Chondrocyte (in vitro differentiated cells): ENCODE data around the gene IQCH. TPM values are rescaled to one million over a fixed set of nuclear protein-coding genes. Genes with fewer than 3 reads are reported as not detected.

Experiments
- DNase-seq: peaks from one replicate; pipeline ENCODE4 v3.0.0; 2021; ENCODE audit warnings: mixed read lengths, low spot score
- H3K27ac Mint-ChIP-seq: one replicate; pipeline ENCODE4 v1.8.0; 2021; ENCODE audit warnings: mild to moderate bottlenecking, moderate library complexity, mixed read lengths; ENCODE audit not compliant: unreplicated experiment
- H3K27me3 Mint-ChIP-seq: 2 replicates; pipeline ENCODE4 v1.8.0; 2021; ENCODE audit warnings: low read depth, mixed read lengths
- H3K36me3 Mint-ChIP-seq: 2 replicates; pipeline ENCODE4 v1.8.0; 2021; ENCODE audit warnings: low read depth, mixed read lengths
- H3K4me1 Mint-ChIP-seq: 2 replicates; pipeline ENCODE4 v1.8.0; 2021; ENCODE audit warnings: low read depth, mild to moderate bottlenecking, mixed read lengths
- H3K4me3 Mint-ChIP-seq: one replicate; pipeline ENCODE4 v1.8.0; 2021; ENCODE audit warnings: mild to moderate bottlenecking, moderate library complexity, mixed read lengths; ENCODE audit not compliant: unreplicated experiment
- H3K9me3 Mint-ChIP-seq: 2 replicates; pipeline ENCODE4 v1.8.0; 2021; ENCODE audit warnings: low read depth, mixed read lengths
- total RNA-seq: library from RNA; stranded (reverse); gene quantifications from 3 replicates; pipeline ENCODE4 v1.2.1, GENCODE V29; 2021
- TF ChIP-seq, protein P1 (sequence below): fragments of 200-600 bp; sonication (generic); IDR thresholded peaks from 2 replicates; pipeline ENCODE4 v1.5.0; 2021; ENCODE audit warnings: antibody characterized with exemption, mild to moderate bottlenecking, moderate library complexity

The IQCH gene
- total RNA-seq, 1 donor from 2014 or later, result 1.0 TPM

DNA sequence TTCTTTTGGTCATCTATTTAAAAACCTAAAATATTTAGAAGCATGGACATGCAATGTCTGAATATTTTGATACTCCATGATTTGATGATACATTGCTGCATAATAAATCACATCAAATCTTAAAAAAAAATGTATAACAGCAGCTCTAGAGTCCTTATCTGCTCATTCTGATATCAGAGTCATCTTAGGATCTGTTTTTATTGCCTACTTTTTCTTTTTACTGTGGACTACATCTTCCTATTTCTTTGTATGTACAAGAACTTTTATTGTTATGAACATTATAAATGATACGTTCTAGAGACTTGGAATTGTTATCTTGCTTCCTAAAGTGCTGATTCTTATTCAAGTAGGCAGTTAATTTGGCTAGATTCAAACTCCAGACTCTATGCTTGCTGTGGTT lies 72.7 kb downstream of the IQCH start:
- Mint-ChIP-seq H3K27ac (no peak overlapping the region), H3K4me3 (no peak overlapping the region), H3K4me1 (peaks cover 10% of the 10 kb centered on the region), H3K36me3 (peaks cover 2% of the 10 kb centered on the region), H3K27me3 (no peaks in the 10 kb centered on the region), H3K9me3 (peaks cover 5% of the 10 kb centered on the region)
- DNase-seq, result no peak
- TF ChIP-seq, protein P1, sequence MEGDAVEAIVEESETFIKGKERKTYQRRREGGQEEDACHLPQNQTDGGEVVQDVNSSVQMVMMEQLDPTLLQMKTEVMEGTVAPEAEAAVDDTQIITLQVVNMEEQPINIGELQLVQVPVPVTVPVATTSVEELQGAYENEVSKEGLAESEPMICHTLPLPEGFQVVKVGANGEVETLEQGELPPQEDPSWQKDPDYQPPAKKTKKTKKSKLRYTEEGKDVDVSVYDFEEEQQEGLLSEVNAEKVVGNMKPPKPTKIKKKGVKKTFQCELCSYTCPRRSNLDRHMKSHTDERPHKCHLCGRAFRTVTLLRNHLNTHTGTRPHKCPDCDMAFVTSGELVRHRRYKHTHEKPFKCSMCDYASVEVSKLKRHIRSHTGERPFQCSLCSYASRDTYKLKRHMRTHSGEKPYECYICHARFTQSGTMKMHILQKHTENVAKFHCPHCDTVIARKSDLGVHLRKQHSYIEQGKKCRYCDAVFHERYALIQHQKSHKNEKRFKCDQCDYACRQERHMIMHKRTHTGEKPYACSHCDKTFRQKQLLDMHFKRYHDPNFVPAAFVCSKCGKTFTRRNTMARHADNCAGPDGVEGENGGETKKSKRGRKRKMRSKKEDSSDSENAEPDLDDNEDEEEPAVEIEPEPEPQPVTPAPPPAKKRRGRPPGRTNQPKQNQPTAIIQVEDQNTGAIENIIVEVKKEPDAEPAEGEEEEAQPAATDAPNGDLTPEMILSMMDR, result no peak

DNA sequence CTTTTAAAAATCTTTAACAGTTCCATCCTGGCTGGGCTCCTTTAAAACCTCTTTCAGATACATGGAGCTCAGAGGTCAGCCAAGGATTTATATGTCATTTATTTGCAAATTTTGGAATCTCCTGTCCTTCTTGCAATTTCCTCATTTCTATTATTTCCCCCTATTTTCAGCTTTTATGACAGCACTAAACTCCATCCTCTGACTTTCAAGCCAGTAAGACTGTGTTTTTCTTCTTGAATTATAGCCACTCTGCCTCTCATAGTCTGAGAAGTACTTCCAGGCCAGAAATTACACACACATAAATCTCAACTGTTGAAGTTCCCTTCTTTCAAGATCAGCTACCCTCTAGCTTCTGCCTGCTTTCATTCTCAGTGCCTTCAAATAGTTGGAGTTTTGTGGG lies 73.2 kb downstream of the IQCH start:
- H3K36me3 Mint-ChIP-seq, result no peaks in the 10 kb centered on the region
- TF ChIP-seq, protein P1, result no peak
- H3K4me1 Mint-ChIP-seq, result peaks cover 6% of the 10 kb centered on the region
- H3K27me3 Mint-ChIP-seq, result no peaks in the 10 kb centered on the region
- DNase-seq, result no peak
- no peak overlapping the region for H3K4me3 Mint-ChIP-seq
- no peak overlapping the region for H3K27ac Mint-ChIP-seq
- peaks cover 5% of the 10 kb centered on the region for H3K9me3 Mint-ChIP-seq

DNA sequence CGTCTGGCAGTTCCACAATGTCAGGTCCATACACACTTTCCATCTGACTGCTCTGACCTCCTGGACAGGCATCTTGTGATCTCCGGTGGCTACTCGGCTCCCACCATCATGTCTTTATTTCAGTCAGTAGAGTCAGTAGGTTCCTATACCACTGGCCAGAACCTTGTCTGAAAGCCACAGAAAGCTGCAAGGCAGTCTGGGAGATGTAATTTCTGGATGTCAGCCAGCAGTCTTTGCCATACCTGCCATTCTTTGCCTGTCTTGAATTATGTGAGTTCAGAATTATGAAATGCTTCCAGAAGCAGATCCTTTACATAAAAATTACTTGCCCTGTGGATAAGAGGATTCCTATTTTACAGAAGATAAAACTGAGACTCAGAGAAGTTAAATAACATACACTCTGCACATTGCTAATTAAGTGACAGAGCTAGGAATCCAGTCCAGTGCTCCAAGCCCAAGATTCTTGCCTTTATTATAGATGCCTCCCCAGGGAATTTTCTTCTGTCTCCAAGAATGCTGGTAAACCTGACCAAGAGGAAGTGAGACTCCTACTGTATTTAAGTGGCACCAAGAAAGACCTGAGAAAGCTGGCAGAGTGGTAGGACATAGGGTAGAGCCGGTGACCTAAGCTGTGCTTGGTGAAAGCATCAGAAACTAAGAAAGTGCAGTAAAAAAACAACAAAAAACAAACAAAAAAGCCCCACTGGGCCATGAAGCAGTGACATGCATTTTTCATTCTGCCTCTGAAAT lies 75.6 kb downstream of the IQCH start:
- Mint-ChIP-seq H3K9me3 (peaks cover 5% of the 10 kb centered on the region), H3K36me3 (no peaks in the 10 kb centered on the region), H3K27me3 (no peaks in the 10 kb centered on the region), H3K4me1 (peaks cover 6% of the 10 kb centered on the region), H3K4me3 (no peak overlapping the region), H3K27ac (no peak overlapping the region)
- DNase-seq, result no peak
- TF ChIP-seq, protein P1, result no peak

DNA sequence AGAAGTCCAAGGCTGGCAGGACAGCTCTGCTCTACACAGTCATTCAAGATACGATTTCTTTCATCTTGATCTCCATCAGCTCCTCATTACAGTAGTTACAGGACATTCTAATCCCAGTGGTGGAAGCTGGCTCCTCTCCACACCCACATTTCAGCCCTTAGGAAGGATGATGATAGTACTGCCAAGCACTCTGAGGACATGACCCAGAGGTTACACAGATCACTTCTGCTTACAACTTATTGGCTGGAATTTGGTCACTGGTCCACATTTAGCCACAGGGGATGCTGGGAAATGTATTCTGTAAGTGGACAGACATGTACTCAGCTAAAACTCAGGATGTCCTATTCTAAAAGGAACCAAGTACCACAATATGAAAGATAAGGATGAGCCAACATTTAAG lies 77.1 kb downstream of the IQCH start:
- no peak overlapping the region for H3K27ac Mint-ChIP-seq
- no peak overlapping the region for H3K4me3 Mint-ChIP-seq
- no peaks in the 10 kb centered on the region for H3K27me3 Mint-ChIP-seq
- H3K9me3 Mint-ChIP-seq, result peaks cover 5% of the 10 kb centered on the region
- H3K36me3 Mint-ChIP-seq, result no peaks in the 10 kb centered on the region
- DNase-seq, result no peak
- peaks cover 6% of the 10 kb centered on the region for H3K4me1 Mint-ChIP-seq
- TF ChIP-seq, protein P1, result no peak

DNA sequence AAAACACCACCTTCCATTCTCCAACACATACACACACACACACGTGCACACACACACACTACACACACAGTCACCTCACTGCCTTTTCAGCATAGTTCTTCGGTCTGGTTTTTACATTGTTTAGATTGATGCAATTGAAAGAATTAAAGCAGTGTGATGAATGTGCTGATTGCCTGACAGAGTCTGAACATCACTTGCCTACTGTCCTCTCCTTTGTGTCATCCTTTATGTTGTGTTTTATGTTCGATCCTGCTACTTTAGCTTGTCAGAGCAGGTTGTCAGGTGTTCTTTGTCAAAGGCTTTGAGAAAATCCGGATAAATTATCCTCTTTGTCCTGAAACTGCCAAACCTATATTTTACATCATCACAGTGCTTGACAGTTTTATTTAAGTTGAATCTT lies 80.4 kb downstream of the IQCH start:
- Mint-ChIP-seq H3K36me3 (no peaks in the 10 kb centered on the region), H3K9me3 (no peaks in the 10 kb centered on the region), H3K4me3 (no peak overlapping the region), H3K27ac (no peak overlapping the region), H3K27me3 (no peaks in the 10 kb centered on the region), H3K4me1 (peaks cover 4% of the 10 kb centered on the region)
- TF ChIP-seq, protein P1, result no peak
- DNase-seq, result no peak
